B cell (primary cell): ENCODE data around the gene ADSS2. TPM values are rescaled to one million over a fixed set of nuclear protein-coding genes. Genes with fewer than 3 reads are reported as not detected.

Source experiments
- ATAC-seq: fragments of 200-7000 bp; cut with Tn5 transposase; one replicate; pipeline ENCODE4 v1.10.0; 2021; ENCODE audit warnings: low read depth, mild to moderate bottlenecking, moderate number of reproducible peaks, moderate library complexity
- CTCF ChIA-PET: fragments of 350-600 bp; sonication (Branson Sonifier 250); formaldehyde crosslinking; loops from one replicate; lab custom pipeline; 2021; ENCODE audit warnings: antibody characterized with exemption, inconsistent platforms; lab: Charles Lee
- POLR2A ChIA-PET: fragments of 350-600 bp; sonication (Branson Sonifier 250); formaldehyde crosslinking; loops from one replicate; lab custom pipeline; 2021; ENCODE audit warnings: antibody characterized with exemption; lab: Charles Lee
- DNase-seq: peaks from one replicate; pipeline ENCODE4 v3.0.0; 2013
- H2AFZ ChIP-seq: 2 replicates; pipeline ENCODE4 v1.6.1; 2012; ENCODE audit warnings: mild to moderate bottlenecking, low read depth, low read length; ENCODE audit not compliant: insufficient read depth, poor library complexity, severe bottlenecking
- H3K27ac ChIP-seq, 2 donors: 1 replicate in 1 of 2; 2 replicates in 1 of 2; pipeline ENCODE4 v1.5.1; 2012 to 2013; ENCODE audit warnings: low read length in 2 of 2, mild to moderate bottlenecking in 2 of 2, moderate library complexity in 1 of 2
- H3K27me3 ChIP-seq, 4 experiments: fragments of 200-600 bp in 1 of 4; sonication (generic) in 1 of 4; replicated peaks in 1 of 4; 1 replicate in 2 of 4; 2 replicates in 2 of 4; pipeline versions ENCODE4 v1.6.1 to v1.7.0; 2013 to 2016; ENCODE audit warnings: low read length in 3 of 4, mild to moderate bottlenecking in 2 of 4, mixed read lengths in 1 of 4, moderate library complexity in 1 of 4; ENCODE audit not compliant: insufficient read depth in 4 of 4, control insufficient read depth in 3 of 4; ENCODE audit errors: control extremely low read depth in 1 of 4
- H3K36me3 ChIP-seq, 2 experiments: replicated peaks in 1 of 2; 1 replicate in 1 of 2; 2 replicates in 1 of 2; pipeline versions ENCODE4 v1.6.1 to v1.7.1; 2013; ENCODE audit warnings: low read length in 1 of 2; ENCODE audit not compliant: insufficient read depth in 2 of 2, control insufficient read depth in 1 of 2; ENCODE audit errors: control extremely low read depth in 1 of 2, extremely low read depth in 1 of 2
- H3K4me1 ChIP-seq, 2 donors: fragments of 200-600 bp in 1 of 2; sonication (generic) in 1 of 2; 1 replicate in 1 of 2; 2 replicates in 1 of 2; pipeline versions ENCODE4 v1.5.1 to v1.6.1; 2013 to 2017; ENCODE audit warnings: low read length in 2 of 2; ENCODE audit not compliant: control insufficient read depth in 2 of 2, insufficient read depth in 2 of 2
- H3K4me2 ChIP-seq: replicated peaks from 2 replicates; pipeline ENCODE3; 2012; ENCODE audit warnings: mild to moderate bottlenecking, low read depth, low read length; ENCODE audit not compliant: poor library complexity, severe bottlenecking
- H3K4me3 ChIP-seq, 5 experiments: fragments of 200-600 bp in 1 of 5; sonication (generic) in 1 of 5; 1 replicate in 3 of 5; 2 replicates in 2 of 5; pipeline versions ENCODE4 v1.5.1 to v1.7.0; 2011 to 2016; ENCODE audit warnings: low read length in 4 of 5, mild to moderate bottlenecking in 4 of 5, low read depth in 2 of 5, control low read depth in 1 of 5, moderate library complexity in 1 of 5; ENCODE audit not compliant: insufficient read depth in 1 of 5; ENCODE audit errors: control extremely low read depth in 1 of 5, extremely low read depth in 1 of 5
- H3K79me2 ChIP-seq: fragments of 200-600 bp; sonication (generic); one replicate; pipeline ENCODE4 v1.6.0; 2016; ENCODE audit warnings: low read length; ENCODE audit not compliant: control insufficient read depth, insufficient read depth
- H3K9ac ChIP-seq: fragments of 200-600 bp; sonication (generic); 2 replicates; pipeline ENCODE4 v1.6.1; 2017; ENCODE audit warnings: mild to moderate bottlenecking, low read length, moderate library complexity
- H3K9me3 ChIP-seq, 3 donors: one replicate each; pipeline versions ENCODE4 v1.6.1 to v1.7.1; 2013; ENCODE audit warnings: low read length in 2 of 3; ENCODE audit not compliant: control insufficient read depth in 2 of 3, insufficient read depth in 1 of 3; ENCODE audit errors: control extremely low read depth in 1 of 3
- H4K20me1 ChIP-seq: 2 replicates; pipeline ENCODE4 v1.6.0; 2012; ENCODE audit warnings: mild to moderate bottlenecking, low read length; ENCODE audit not compliant: insufficient read depth, control insufficient read depth, poor library complexity, severe bottlenecking
- H3K27ac Mint-ChIP-seq: one replicate; pipeline ENCODE4 v1.8.0; 2021; ENCODE audit warnings: mixed read lengths
- H3K27me3 Mint-ChIP-seq: one replicate; pipeline ENCODE4 v1.8.0; 2021; ENCODE audit warnings: mixed read lengths
- H3K4me1 Mint-ChIP-seq: one replicate; pipeline ENCODE4 v1.8.0; 2021; ENCODE audit warnings: mixed read lengths
- H3K4me3 Mint-ChIP-seq: one replicate; pipeline ENCODE4 v1.8.0; 2021; ENCODE audit warnings: mixed read lengths
- H3K9me3 Mint-ChIP-seq: one replicate; pipeline ENCODE4 v1.8.0; 2022; ENCODE audit warnings: mixed read lengths; ENCODE audit not compliant: insufficient read depth
- EZH2 ChIP-seq: IDR thresholded peaks from 2 replicates; pipeline ENCODE4 v1.6.1; 2012; ENCODE audit warnings: borderline replicate concordance, low read depth, mild to moderate bottlenecking, moderate library complexity, low read length; ENCODE audit not compliant: insufficient read depth, poor library complexity, severe bottlenecking
- WGBS: methylation state at CpG from one replicate; pipeline ENCODE4 v1.1.5; 2013; ENCODE audit warnings: missing lambda C conversion rate; ENCODE audit not compliant: insufficient coverage; 5-methylcytosine and 5-hydroxymethylcytosine counted together
- intact Hi-C: fragments of 100-400 bp; cut with micrococcal nuclease; formaldehyde crosslinking; loops from one replicate; pipeline ENCODE4 v1.10.0; 2022
- polyA plus RNA-seq: library from polyadenylated mRNA; depleted of rRNA; stranded (reverse); fragments of >200 nt; gene quantifications from 2 replicates; pipeline ENCODE4 v1.2.3, GENCODE V29; 2012
- total RNA-seq, 2 donors: library from RNA; stranded (reverse); fragments of 120-200 nt in 1 of 2; gene quantifications; 1 replicate in 1 of 2; 2 replicates in 1 of 2; pipeline versions ENCODE4 v1.2.3 to v1.2.4, GENCODE V29; 2013 to 2022
- TF ChIP-seq, protein P1 (sequence below): fragments of 200-600 bp; IDR thresholded peaks from one replicate; pipeline ENCODE4 v1.8.0; 2022; ENCODE audit warnings: antibody characterized with exemption, mild to moderate bottlenecking

ADSS2 gene
- total and polyA plus RNA-seq, 2 donors (not counting 1 experiment from before 2014, with no cell fraction given): 13.0 to 48.4 TPM

DNA sequence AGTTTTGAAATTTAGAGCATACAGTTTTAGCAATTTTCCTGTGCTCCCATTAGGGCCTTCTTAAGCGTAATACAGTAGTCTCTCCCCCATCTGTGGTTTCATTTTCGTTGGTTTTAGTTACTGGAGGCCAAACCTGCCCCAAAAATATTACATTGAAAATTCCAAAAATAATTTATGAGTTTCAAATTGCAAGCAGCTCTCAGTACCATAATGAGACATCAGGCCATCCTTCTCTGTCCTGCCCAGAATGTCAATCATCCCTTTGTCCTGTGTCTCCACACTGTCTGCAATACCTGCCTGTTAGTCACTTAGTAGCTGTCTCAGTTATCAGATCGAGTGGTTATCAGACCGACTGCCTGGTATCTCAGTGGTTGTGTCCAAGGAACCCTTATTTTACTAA is 45.4 kb downstream of the ADSS2 start:
- Histone ChIP-seq H3K9ac (no peak overlapping the region), H3K4me3 (no peak overlapping the region), H3K4me1 (no peaks in the 10 kb centered on the region), H3K4me2 (no peak overlapping the region), H3K27me3 (no peaks in the 10 kb centered on the region), H3K27ac (no peak overlapping the region), H3K36me3 (peaks cover 27 to 39% of the 10 kb centered on the region in 2 experiments), H3K79me2 (no peaks in the 10 kb centered on the region), H4K20me1 (no peaks in the 10 kb centered on the region), H2AFZ (no peak overlapping the region), H3K9me3 (peaks cover 3 to 11% (median 4%) of the 10 kb centered on the region in 3 donors)
- ChIA-PET CTCF (no interaction called here), POLR2A (no interaction called here)
- 82% methylated on average over 3 of the region's 4 CpGs for WGBS
- DNase-seq (no peak), ATAC-seq (no peak)
- Mint-ChIP-seq H3K9me3 (peaks cover 5% of the 10 kb centered on the region), H3K27me3 (no peaks in the 10 kb centered on the region), H3K27ac (no peak overlapping the region), H3K4me3 (no peak overlapping the region), H3K4me1 (no peaks in the 10 kb centered on the region)
- intact Hi-C loops: no loop called here
- no peak for TF ChIP-seq EZH2
- TF ChIP-seq, protein P1, sequence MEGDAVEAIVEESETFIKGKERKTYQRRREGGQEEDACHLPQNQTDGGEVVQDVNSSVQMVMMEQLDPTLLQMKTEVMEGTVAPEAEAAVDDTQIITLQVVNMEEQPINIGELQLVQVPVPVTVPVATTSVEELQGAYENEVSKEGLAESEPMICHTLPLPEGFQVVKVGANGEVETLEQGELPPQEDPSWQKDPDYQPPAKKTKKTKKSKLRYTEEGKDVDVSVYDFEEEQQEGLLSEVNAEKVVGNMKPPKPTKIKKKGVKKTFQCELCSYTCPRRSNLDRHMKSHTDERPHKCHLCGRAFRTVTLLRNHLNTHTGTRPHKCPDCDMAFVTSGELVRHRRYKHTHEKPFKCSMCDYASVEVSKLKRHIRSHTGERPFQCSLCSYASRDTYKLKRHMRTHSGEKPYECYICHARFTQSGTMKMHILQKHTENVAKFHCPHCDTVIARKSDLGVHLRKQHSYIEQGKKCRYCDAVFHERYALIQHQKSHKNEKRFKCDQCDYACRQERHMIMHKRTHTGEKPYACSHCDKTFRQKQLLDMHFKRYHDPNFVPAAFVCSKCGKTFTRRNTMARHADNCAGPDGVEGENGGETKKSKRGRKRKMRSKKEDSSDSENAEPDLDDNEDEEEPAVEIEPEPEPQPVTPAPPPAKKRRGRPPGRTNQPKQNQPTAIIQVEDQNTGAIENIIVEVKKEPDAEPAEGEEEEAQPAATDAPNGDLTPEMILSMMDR: no peak

DNA sequence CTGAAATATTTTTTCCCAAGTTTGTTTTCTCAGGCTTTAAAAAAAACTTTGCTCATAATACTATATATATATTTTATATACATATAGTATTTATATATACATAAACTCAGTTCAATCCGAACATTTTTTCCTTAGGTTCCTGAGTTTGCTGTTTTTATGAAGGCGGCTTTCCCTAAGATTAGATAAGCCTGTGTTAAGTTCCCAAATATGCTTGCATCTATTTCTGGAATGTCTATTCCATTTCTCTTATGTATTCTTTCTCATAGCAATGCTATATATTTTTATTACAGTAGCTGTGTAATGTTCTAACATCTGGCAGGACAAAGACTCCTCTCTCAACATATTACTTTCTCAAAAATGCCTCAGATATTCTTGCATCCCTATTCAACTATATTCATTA is 45.9 kb downstream of the ADSS2 start:
- no peaks in the 10 kb centered on the region for H4K20me1 ChIP-seq
- ChIA-PET CTCF (no interaction called here), POLR2A (no interaction called here)
- no peak overlapping the region for H3K27ac Mint-ChIP-seq
- no peak for TF ChIP-seq EZH2
- TF ChIP-seq, protein P1: no peak
- H2AFZ ChIP-seq: no peak overlapping the region
- WGBS: no CpG with 5 or more reads among the region's 2 CpGs
- ATAC-seq (no peak), DNase-seq (no peak)
- H3K4me2 ChIP-seq: no peak overlapping the region
- H3K27ac ChIP-seq: no peak overlapping the region
- peaks cover 9% of the 10 kb centered on the region for H3K9me3 Mint-ChIP-seq
- no peak overlapping the region for H3K4me3 Mint-ChIP-seq
- H3K79me2 ChIP-seq: no peaks in the 10 kb centered on the region
- no peaks in the 10 kb centered on the region for H3K27me3 Mint-ChIP-seq
- no peaks in the 10 kb centered on the region for H3K27me3 ChIP-seq
- no peak overlapping the region for H3K9ac ChIP-seq
- no peaks in the 10 kb centered on the region for H3K4me1 ChIP-seq
- H3K9me3 ChIP-seq: peaks cover 3 to 15% (median 6%) of the 10 kb centered on the region in 3 donors
- intact Hi-C loops: no loop called here
- no peaks in the 10 kb centered on the region for H3K4me1 Mint-ChIP-seq
- no peak overlapping the region for H3K4me3 ChIP-seq
- H3K36me3 ChIP-seq: peaks cover 29 to 40% of the 10 kb centered on the region in 2 experiments
